Stimulated activated naive CD4-positive, alpha-beta T cell treated with Interleukin-2 at 50 U/mL for 16 hours (primary cell): ENCODE data around the gene CDHR2.
"Not testable (repeated sequence)": the region's sequence is repeated elsewhere in the genome, so short reads cannot be mapped to it uniquely, and the experiment has no call there.

Experiments
- DNase-seq: peaks from one replicate; lab custom pipeline; 2025; lab: John Stamatoyannopoulos, UW

The CDHR2 gene

DNA sequence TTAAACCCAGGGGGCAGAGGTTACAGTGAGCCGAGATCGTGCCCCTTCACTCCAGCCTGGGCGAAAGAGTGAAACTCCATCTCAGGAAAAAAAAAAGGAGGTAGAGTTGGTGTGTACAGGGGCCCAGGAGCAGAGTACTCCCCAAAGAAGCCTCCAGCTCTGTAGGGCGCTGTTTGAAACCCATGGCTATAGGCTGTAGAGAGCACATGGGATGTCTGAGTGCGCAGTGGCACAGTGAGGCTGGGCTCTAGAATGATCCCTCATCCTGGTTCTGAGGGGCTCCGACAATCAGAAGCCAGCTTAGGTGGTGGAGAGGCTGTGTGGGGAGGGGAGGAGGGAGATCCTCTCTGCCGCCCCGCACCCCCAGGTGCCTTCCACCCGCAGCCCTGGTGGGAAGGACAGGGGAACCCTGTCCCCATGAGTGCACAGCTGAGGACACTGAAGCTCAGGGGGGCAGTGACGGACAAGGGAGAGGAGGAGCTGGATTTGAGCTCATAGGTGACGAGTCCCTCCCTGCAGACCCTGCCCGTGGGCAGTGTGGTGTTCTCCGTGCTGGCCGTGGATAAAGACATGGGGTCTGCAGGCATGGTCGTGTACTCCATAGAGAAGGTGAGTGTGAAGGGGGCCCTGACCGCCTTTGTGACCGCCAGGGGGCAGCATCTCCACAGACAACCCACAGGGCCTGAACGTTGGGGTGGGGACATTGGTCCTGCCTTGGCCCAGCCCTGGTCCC lies 24.6 kb downstream of the CDHR2 start:
- peak; percentile 75 for DNase-seq

DNA sequence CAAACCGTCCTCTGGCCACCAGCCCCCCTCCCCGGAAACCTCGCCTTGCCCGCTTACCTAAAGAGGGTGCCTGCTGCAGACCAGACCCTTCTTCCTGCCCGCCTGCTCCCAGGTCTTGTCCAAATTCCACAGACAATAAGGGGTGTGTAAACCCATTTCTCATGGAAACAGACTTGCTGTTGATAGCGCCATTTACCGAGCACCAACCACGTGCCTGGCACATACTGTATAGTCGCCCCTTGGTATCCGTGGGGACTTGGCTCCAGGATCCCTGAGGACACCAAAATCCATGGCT lies 25.1 kb downstream of the CDHR2 start:
- no peak for DNase-seq

DNA sequence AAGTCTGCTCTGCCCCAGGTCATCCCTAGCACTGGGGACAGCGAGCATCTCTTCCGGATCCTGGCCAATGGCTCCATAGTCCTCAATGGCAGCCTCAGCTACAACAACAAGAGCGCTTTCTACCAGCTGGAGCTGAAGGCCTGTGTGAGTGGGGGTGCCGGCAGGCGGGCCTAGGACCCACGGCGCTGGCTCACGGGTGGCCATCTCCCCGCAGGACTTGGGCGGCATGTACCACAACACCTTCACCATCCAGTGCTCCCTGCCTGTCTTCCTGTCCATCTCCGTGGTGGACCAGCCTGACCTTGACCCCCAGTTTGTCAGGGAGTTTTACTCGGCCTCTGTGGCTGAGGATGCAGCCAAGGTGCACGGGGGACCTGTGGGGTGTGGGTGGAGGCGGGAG lies 25.9 kb downstream of the CDHR2 start:
- no peak for DNase-seq

DNA sequence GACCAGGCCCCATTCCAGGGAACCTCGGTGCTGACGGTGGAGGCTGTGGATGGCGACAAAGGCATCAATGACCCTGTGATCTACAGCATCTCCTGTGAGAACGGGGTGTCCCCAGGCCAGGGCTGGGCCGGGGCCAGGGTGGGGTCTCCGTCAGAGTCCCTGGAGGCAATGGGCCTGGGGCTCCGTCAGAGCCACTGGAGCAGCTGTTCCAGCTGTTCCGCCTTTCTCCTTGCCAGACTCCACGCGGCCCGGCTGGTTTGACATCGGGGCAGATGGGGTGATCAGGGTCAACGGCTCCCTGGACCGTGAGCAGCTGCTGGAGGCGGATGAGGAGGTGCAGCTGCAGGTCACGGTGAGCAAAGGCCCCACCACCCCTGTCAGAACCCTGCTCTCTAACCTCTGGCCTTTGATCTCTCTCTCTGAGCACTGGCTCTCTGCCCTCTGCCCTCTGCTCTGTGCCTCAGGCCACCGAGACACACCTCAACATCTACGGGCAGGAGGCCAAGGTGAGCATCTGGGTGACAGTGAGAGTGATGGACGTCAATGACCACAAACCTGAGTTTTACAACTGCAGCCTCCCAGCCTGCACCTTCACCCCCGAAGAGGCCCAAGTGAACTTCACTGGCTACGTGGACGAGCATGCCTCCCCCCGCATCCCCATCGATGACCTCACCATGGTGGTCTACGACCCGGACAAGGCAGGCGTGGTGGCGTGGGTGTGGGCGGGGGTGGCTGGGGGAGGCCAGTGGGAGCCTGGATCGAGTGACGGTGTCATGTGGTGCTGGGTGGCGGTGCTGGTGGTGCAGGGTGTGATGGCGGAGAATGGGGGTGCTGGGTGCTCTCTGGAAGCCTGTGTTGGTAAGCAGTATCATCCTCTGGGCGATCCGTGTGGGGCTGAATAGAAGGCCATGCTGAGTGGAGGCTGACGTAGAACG lies 26.6 kb downstream of the CDHR2 start:
- no peak for DNase-seq

DNA sequence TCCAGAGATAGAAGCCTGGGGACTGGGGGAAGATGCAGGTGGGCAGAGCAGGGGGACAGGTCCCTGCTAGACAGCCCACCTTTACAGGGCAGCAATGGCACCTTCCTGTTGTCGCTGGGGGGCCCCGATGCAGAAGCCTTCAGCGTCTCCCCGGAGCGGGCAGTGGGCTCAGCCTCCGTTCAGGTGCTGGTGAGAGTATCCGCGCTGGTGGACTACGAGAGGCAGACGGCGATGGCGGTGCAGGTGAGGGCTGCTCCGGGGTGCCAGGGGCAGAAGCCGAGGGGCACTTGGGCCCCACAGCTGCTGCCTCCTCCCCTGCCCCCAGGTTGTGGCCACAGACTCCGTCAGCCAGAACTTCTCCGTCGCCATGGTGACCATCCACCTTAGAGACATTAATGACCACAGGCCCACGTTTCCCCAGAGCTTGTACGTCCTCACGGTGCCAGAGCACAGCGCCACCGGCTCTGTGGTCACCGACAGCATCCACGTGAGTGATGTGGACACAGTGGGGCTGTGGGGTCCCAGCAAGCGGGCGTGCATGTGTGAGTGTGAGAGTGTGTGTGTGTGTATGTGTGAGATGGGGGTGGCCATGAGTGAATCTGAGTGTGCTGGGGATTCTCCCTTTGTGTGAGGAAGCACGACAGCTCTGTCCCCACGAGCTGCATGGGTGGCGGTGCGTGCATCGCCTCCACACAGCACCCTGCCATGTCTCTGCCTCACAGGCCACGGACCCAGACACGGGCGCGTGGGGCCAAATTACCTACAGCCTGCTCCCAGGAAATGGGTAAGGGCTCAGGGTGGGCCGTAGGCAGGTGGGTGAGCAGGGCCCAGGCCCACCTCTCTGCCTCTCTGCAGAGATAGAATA lies 28.4 kb downstream of the CDHR2 start:
- no peak for DNase-seq

DNA sequence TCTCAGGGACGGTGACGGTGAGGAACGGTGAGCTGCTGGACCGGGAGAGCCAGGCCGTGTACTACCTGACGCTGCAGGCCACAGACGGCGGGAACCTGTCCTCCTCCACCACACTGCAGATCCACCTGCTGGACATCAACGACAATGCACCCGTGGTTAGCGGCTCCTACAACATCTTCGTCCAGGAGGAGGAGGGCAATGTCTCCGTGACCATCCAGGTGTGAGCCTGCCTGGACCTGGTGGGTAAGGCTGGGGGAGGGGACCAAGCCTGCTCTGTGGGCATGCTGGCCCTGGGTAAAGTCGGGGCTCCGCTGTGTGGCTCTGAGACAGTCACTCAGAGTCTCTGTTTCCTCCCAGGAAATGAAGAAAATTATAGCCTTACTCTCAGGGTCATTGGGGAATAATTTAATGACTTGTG lies 29.3 kb downstream of the CDHR2 start:
- DNase-seq, result no peak

DNA sequence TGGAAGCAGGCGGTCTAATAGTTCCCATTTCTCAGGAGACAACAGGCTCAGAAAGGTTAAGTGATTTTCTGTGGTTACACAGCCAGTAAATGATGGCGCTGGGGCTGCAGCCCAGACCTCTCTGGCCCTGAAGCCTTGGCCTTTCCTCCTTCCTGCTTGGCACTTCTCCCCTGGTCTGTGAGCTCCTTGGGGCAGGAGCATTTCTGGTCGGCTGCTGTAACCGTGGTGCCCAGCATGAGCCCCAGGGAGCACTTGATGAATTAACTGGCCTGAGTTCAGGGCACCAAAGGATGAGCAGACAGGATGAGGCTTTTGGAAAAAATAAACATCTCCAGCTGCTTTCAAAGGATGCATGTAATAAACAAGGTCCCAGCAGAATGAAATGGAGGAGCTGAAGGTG lies 30.2 kb downstream of the CDHR2 start:
- no peak for DNase-seq

DNA sequence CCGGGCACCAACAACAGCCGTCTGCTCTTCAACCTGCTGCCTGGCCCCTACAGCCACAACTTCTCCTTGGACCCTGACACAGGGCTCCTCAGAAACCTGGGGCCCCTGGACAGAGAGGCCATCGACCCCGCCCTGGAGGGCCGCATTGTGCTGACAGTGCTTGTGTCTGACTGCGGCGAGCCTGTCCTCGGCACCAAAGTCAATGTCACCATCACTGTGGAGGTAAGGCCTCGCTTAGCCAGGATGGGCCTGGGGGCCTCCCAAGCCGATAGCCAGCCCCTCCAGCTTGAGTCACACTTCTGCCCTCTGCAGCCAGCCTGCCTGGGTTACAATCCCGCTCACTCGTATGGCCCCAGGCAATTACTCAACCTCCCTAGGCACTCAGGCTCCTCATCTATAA lies 32.2 kb downstream of the CDHR2 start:
- no peak for DNase-seq

DNA sequence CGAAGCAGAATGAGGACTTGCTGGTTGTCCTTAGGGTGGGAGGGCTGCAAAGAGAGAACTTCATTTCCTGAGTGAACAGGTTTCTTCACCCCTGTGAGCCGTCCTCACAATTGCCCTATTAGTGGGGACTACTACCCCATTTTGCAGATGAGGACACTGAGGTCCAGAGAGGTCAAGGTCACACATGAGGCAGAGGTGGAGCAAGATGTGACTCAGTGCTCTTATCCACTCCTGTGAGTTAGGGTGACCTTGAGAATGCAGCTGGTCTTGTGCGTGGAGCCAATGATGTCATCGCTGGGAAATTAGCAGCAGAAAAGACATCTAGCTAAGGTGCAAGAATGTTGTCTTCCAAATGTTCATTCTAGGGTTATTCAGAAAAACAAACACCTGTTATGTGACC lies 33.9 kb downstream of the CDHR2 start:
- DNase-seq, result no peak

DNA sequence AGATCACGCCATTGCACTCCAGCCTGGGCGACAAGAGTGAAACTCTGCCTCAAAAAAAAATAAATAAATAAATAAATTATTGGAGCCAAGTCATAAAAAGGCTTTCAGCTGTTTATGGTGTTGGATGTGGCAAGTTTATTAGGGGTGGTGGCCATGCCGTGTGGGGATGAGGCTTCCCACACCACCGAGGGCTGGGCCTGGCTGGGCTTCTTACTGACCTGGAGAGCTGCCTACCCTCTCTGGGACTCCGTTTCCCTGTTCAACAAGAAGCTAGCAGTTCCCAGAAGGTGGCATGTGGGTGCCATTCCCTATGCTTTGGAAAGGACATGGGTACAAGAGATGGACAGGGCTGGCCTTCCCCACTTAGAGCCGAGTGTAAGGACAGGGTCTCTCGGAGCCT lies 38.3 kb downstream of the CDHR2 start:
- DNase-seq, result no peak

DNA sequence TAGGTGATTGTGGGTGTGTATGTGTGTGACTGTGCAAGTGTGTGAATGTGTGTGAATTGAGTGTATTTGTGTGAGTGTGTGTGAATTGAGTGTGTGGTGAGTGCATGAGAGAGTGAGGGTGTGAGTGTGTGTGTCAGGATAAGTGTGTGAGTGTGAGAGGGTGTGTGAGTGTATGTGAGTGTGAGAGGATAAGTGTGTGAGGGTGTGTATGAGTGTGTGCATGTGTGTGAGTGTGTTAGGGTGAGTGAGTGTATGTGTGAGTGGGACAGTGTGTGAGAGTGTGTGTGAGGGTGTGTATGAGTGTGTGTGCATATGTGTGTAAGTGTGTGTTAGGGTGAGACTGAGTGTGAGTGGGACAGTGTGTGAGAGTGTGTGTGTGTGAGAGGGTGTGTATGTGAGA lies 39.2 kb downstream of the CDHR2 start:
- DNase-seq, result no peak

DNA sequence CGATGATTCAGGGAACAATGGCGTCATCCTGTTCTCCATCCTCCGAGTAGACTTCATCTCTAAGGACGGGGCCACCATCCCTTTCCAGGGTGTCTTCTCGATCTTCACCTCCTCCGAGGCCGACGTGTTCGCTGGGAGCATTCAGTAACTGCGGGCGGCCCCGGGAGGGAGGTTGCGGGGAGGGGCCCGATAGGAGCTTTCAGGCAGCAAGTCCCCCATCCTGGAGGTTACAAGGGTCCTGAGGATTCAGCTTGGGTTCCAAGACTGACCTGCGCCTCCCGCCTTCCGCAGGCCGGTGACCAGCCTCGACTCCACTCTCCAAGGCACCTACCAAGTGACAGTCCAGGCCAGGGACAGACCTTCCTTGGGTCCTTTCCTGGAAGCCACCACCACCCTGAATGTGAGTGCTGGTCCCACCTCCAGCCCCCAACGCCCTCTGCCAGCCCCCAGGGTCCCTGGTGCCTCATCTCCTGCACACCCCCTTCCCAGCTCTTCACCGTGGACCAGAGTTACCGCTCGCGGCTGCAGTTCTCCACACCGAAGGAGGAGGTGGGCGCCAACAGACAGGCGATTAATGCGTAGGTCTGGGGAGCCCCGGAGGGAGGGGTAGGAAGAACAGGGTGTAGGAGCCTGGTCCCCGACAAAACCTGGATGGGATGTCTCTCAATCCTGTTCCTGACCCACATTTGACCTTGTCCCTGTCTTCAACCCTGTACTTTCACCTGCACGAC lies 40.1 kb downstream of the CDHR2 start:
- DNase-seq, result no peak

DNA sequence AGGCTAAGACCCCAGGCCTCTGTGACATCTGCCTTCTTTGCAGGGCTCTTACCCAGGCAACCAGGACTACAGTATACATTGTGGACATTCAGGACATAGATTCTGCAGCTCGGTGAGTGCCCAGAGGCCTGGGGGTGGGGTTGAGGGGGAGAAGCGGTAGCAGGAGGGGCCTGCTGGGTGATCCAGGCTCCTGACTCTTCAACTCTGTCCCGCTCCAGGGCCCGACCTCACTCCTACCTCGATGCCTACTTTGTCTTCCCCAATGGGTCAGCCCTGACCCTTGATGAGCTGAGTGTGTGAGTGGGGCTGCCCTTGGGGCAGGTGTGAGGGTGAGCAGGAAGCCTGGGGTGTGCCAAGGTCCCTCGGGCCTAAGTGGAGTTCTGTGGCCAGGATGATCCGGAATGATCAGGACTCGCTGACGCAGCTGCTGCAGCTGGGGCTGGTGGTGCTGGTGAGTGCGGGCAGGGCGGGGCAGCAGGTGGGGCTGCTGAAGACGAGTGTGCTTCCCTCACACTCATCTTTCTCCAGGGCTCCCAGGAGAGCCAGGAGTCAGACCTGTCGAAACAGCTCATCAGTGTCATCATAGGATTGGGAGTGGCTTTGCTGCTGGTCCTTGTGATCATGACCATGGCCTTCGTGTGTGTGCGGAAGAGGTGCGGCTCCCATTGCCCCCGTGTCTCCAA lies 41.0 kb downstream of the CDHR2 start:
- no peak for DNase-seq

DNA sequence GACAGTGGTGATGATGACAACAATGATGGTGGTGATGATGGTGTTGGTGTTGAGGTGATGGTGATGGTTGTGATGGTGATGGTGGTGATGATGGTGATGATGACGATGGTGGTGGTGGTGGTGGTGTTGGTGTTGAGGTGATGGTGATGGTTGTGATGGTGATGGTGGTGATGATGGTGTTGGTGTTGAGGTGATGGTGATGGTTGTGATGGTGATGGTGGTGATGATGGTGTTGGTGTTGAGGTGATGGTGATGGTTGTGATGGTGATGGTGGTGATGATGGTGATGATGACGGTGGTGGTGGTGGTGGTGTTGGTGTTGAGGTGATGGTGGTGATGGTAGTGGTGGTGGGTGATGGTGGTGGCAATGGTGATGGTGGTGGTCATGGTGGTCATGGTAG lies 42.5 kb downstream of the CDHR2 start:
- DNase-seq, result not testable (repeated sequence)

DNA sequence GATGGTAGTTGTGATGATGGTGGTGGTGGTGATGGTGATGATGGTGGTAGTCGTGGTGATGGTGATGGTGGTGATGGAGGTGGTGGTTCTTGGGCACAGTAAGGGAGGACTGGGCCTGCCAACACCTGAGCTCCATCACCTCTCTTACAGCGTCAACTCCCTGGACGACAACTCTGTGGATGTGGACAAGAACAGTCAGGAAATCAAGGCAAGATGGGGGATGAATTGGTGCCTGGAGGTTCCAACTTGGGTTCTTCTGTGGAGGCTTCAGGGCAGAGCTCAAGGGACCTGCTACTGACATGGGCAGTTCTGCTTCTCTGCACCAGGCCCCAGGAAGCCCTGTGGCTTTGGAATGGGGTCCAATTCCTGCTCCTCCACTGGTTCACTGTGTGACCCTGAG lies 43.4 kb downstream of the CDHR2 start:
- DNase-seq, result no peak

DNA sequence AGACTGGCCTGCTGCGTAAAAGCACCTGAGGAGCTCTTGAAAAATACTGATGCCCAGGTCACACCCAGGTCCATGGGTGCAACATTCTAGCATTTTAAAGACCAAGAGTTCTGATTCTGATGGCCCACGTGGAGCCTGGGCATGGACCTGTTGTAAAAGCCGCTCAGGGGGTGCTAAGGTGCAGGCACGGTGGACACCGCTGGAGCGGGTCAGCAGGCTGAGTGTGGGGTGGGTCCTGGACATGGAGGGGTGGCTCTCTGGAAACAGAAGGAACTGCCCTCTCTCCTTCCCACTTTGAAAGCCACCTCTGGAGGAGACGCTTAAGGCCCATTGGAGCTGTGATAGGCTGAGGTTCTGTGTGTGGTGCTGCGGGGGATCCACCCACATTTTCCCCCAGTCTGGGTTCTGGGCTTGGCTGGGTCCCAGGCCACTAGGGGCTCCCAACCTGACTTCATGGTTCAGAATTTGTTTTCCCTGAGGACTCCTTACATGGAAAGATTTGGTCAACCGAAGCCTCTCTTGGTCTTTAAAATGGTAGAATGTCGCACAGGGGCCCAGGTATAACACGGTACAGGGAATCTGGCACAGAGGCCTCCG lies 44.2 kb downstream of the CDHR2 start:
- DNase-seq, result no peak

DNA sequence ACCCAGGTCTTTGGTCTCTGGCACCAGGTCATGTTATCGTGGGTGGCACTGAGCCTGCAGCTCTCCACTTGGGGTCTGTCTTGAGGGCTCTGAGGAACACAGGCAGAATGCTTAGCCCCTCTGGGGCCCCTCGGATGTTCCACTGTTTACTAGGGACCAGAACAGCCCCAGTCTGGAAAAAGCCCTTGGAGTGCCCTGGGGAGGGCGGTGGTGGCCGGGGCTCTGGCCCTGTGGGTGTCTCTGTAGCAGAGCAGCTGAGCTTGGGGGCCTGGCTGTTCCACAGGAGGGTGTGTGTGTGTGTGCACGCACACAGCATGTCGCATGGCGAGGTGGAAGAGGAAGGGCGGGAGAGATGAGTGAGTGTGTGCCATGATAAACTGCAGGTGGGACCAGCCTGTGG lies 45.4 kb downstream of the CDHR2 start:
- no peak for DNase-seq

DNA sequence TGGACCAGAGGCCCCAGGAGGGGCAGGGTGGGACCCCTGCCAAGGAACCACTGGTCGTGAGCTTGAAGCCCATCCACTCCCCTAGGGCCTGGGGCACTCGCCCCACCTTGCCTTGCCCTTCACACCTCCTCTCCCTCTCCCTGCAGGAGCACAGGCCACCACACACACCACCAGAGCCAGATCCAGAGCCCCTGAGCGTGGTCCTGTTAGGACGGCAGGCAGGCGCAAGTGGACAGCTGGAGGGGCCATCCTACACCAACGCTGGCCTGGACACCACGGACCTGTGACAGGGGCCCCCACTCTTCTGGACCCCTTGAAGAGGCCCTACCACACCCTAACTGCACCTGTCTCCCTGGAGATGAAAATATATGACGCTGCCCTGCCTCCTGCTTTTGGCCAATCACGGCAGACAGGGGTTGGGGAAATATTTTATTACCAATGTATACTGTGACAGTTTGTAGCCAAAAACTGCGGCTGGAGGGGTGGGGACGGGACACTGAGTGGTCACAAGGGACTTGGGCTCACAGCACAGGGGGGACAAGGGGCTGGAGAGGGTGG lies 46.3 kb downstream of the CDHR2 start:
- DNase-seq, result no peak

DNA sequence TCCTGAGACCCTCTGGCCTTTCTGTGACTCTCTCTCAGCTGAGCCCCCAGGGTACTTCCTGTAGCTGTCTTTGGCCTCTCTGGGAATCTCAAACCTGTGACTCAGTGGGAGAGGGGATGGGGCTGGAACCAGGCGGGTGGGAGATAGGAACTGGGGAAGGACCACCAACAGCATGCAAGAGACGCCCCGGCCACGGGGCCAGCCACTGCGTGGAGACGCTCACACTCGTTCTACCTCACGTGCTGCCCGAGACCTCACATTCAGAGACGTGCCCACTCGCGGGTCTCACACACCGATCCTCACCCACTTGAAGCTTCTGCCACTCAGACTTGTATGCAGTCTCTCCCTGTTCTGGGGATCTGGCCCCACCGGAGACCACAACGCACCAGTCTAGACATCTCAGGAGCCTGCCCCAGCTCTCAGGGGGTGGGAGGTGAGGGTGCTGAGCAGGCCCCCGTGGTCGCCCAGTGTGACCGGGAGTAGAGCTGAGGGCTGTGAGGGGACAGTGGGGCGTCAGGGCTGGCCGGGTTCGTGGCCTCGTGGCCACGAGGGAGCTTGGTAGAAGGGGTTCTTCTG lies 47.0 kb downstream of the CDHR2 start:
- no peak for DNase-seq

DNA sequence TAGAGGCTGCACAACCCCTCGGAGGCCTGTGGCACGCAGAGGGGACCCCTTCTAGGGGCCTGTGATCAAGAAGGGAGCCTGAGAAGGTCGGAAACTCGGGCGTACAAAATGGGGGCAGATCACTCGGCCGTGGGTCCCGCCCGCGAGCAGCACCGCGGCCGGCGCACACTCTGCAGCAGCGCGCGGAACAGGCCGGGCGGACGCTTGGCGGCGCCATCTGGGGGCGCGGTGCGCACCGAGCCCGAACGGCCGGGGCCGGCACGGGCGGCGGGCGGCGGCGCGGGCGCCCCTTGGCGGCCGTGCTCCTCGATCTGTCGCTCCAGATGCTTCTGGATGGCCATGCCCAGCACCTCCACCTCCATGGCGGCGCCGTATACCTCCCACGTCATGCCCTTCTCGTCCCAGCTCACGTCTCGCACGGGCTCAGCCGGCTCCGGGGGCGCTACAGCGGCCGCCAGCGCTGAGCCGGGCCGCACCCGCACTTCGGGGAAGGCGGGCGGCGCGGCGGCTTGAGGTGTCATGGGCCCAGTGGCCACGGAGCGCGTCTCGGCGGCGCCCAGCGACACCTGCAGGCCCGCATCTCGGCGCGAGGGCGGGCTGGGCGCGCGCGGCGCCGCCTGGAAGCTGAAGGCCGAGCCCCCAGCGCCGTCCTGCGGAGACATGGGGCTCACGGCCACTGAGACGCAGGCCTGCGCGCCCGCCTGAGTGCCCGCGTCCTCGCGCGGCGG lies 47.7 kb downstream of the CDHR2 start:
- peak; percentile 57 for DNase-seq
